ENCODE results near the gene GRIK4. TPM values are rescaled to one million over a fixed set of nuclear protein-coding genes. Genes with fewer than 3 reads are reported as not detected.

GRIK4 gene
- total RNA-seq, 2 experiments from 2014 or later: not detected

- H3K4me3 ChIP-seq (ENCODE audit: low read length): no peak overlapping the region
- no peaks in the 10 kb centered on the region for H3K4me1 ChIP-seq (ENCODE audit: insufficient read depth, low read length)
- ChIA-PET CTCF (no interaction called here), POLR2A (no interaction called here)
- Mint-ChIP-seq H3K27me3 (peaks cover 31% of the 10 kb centered on the region), H3K9me3 (no peaks in the 10 kb centered on the region), H3K27ac (no peak overlapping the region), H3K4me3 (no peak overlapping the region), H3K36me3 (ENCODE audit: low read depth) (no peaks in the 10 kb centered on the region), H3K4me1 (ENCODE audit: low read depth) (no peaks in the 10 kb centered on the region)
- ATAC-seq (ENCODE audit: poor library complexity) (no peak), DNase-seq (no peak)
- H3K27me3 ChIP-seq (ENCODE audit: control insufficient read depth in 1 of 2, insufficient read depth in 2 of 2, low read length in 2 of 2): peaks cover 0 to 10% of the 10 kb centered on the region in 2 experiments
- no peak overlapping the region for H3K27ac ChIP-seq (ENCODE audit: low read depth in 1 of 2, low read length in 2 of 2)
- H3K9me3 ChIP-seq (ENCODE audit: control insufficient read depth in 1 of 2, insufficient read depth in 1 of 2, low read length in 2 of 2): no peaks in the 10 kb centered on the region
- intact Hi-C loops (cut with DNase I, micrococcal nuclease): no loop called here
- TF ChIP-seq, protein P1, sequence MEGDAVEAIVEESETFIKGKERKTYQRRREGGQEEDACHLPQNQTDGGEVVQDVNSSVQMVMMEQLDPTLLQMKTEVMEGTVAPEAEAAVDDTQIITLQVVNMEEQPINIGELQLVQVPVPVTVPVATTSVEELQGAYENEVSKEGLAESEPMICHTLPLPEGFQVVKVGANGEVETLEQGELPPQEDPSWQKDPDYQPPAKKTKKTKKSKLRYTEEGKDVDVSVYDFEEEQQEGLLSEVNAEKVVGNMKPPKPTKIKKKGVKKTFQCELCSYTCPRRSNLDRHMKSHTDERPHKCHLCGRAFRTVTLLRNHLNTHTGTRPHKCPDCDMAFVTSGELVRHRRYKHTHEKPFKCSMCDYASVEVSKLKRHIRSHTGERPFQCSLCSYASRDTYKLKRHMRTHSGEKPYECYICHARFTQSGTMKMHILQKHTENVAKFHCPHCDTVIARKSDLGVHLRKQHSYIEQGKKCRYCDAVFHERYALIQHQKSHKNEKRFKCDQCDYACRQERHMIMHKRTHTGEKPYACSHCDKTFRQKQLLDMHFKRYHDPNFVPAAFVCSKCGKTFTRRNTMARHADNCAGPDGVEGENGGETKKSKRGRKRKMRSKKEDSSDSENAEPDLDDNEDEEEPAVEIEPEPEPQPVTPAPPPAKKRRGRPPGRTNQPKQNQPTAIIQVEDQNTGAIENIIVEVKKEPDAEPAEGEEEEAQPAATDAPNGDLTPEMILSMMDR (IDR thresholded peaks at IDR 0.05): no peak
- H3K36me3 ChIP-seq (ENCODE audit: insufficient read depth, low read length): no peaks in the 10 kb centered on the region
Measured at GRCh38 chr11:120973501-120973900, 462.0 kb downstream of the GRIK4 start.

GRCh38 chr11:120974466-120974865, 462.9 kb downstream of the GRIK4 start:
- ChIA-PET POLR2A (no interaction called here), CTCF (no interaction called here)
- Histone ChIP-seq H3K27me3 (ENCODE audit: control insufficient read depth in 1 of 2, insufficient read depth in 2 of 2, low read length in 2 of 2) (peaks cover under 1 to 10% of the 10 kb centered on the region in 2 experiments), H3K27ac (ENCODE audit: low read depth in 1 of 2, low read length in 2 of 2) (no peak overlapping the region), H3K36me3 (ENCODE audit: insufficient read depth, low read length) (no peaks in the 10 kb centered on the region), H3K4me3 (ENCODE audit: low read length) (no peak overlapping the region), H3K9me3 (ENCODE audit: control insufficient read depth in 1 of 2, insufficient read depth in 1 of 2, low read length in 2 of 2) (no peaks in the 10 kb centered on the region), H3K4me1 (ENCODE audit: insufficient read depth, low read length) (no peaks in the 10 kb centered on the region)
- ATAC-seq (ENCODE audit: poor library complexity): no peak
- TF ChIP-seq, protein P1 (IDR thresholded peaks at IDR 0.05): no peak
- H3K27me3 Mint-ChIP-seq: peaks cover 35% of the 10 kb centered on the region
- intact Hi-C loops (cut with DNase I, micrococcal nuclease): no loop called here
- no peak for DNase-seq
- H3K4me1 Mint-ChIP-seq (ENCODE audit: low read depth): no peaks in the 10 kb centered on the region
- H3K4me3 Mint-ChIP-seq: no peak overlapping the region
- H3K27ac Mint-ChIP-seq: no peak overlapping the region
- H3K9me3 Mint-ChIP-seq: no peaks in the 10 kb centered on the region
- no peaks in the 10 kb centered on the region for H3K36me3 Mint-ChIP-seq (ENCODE audit: low read depth)

- DNase-seq: no peak
- Histone ChIP-seq H3K9me3 (ENCODE audit: control insufficient read depth in 1 of 2, insufficient read depth in 1 of 2, low read length in 2 of 2) (no peaks in the 10 kb centered on the region), H3K27me3 (ENCODE audit: control insufficient read depth in 1 of 2, insufficient read depth in 2 of 2, low read length in 2 of 2) (peaks cover 2 to 10% of the 10 kb centered on the region in 2 experiments), H3K4me1 (ENCODE audit: insufficient read depth, low read length) (no peaks in the 10 kb centered on the region), H3K4me3 (ENCODE audit: low read length) (no peak overlapping the region), H3K27ac (ENCODE audit: low read depth in 1 of 2, low read length in 2 of 2) (no peak overlapping the region), H3K36me3 (ENCODE audit: insufficient read depth, low read length) (no peaks in the 10 kb centered on the region)
- TF ChIP-seq, protein P1 (IDR thresholded peaks at IDR 0.05): no peak
- Mint-ChIP-seq H3K27me3 (peaks cover 35% of the 10 kb centered on the region), H3K36me3 (ENCODE audit: low read depth) (no peaks in the 10 kb centered on the region), H3K4me3 (no peak overlapping the region), H3K4me1 (ENCODE audit: low read depth) (no peaks in the 10 kb centered on the region), H3K9me3 (no peaks in the 10 kb centered on the region), H3K27ac (no peak overlapping the region)
- intact Hi-C loops (cut with DNase I, micrococcal nuclease): no loop called here
- ATAC-seq (ENCODE audit: poor library complexity): no peak
- POLR2A ChIA-PET: no interaction called here
- CTCF ChIA-PET: no interaction called here
Measured at GRCh38 chr11:120974965-120975364, 463.4 kb downstream of the GRIK4 start.

Data from CD4-positive, alpha-beta T cell (primary cell).